A549 (cell line): Measurements from ENCODE around the gene PTPRK. TPM values are rescaled to one million over a fixed set of nuclear protein-coding genes. Genes with fewer than 3 reads are reported as not detected.

Experiments
- ATAC-seq, 2 experiments: fragments of 200-7000 bp in 1 of 2; fragments of >200 bp in 1 of 2; cut with Nextera tagmentation in 1 of 2; cut with Tn5 transposase in 1 of 2; 3 replicates each; pipeline versions ENCODE4 v1.8.0 to v1.9.1; 2018 to 2020; ENCODE audit warnings: mild to moderate bottlenecking in 1 of 2, moderate library complexity in 1 of 2
- CTCF ChIA-PET: fragments of 300-600 bp; sonication (Branson Sonifier 250); formaldehyde crosslinking; extraction: SDS; loops from one replicate; lab custom pipeline; 2021; ENCODE audit warnings: antibody characterized with exemption, inconsistent platforms; lab: Yijun Ruan, JAX
- POLR2A ChIA-PET: fragments of 350-600 bp; formaldehyde crosslinking; extraction: SDS; loops from one replicate; lab custom pipeline; 2021; ENCODE audit warnings: antibody characterized with exemption, inconsistent platforms; lab: Yijun Ruan, JAX
- DNase-seq, 2 experiments: peaks; one replicate each; pipeline versions ENCODE4 v3.0.0 to v3.0.0-alpha.2; 2011 to 2016; ENCODE audit warnings: low read depth in 1 of 2, low spot score in 1 of 2
- FAIRE-seq: peaks from 2 replicates; lab custom pipeline; 2011; peaks lifted over from hg19 to GRCh38; lab: Jason Lieb, UNC
- H3K27ac ChIP-seq, 2 experiments: fragments of >200 bp; sonication (Bioruptor Twin); formaldehyde crosslinking; 3 replicates each; pipeline ENCODE4 v1.5.1; 2016 to 2017
- H3K4me1 ChIP-seq: fragments of >200 bp; sonication (Bioruptor Twin); formaldehyde crosslinking; 3 replicates; pipeline ENCODE4 v1.6.1; 2016
- H3K4me2 ChIP-seq: fragments of >200 bp; sonication (Bioruptor Twin); formaldehyde crosslinking; 3 replicates; pipeline ENCODE4 v1.6.1; 2016
- H3K4me3 ChIP-seq: fragments of >200 bp; sonication (Bioruptor Twin); formaldehyde crosslinking; 3 replicates; pipeline ENCODE4 v1.5.1; 2016
- H3K9me3 ChIP-seq: fragments of >200 bp; sonication (Bioruptor Twin); formaldehyde crosslinking; 3 replicates; pipeline ENCODE4 v1.6.1; 2016
- ATOH8 ChIP-seq: fragments of 250-450 bp; sonication (Bioruptor Pico); IDR thresholded peaks from 2 replicates; pipeline ENCODE4 v1.5.0; 2020; ENCODE audit warnings: low read depth, mild to moderate bottlenecking, moderate library complexity
- BHLHE40 ChIP-seq: IDR thresholded peaks from 2 replicates; pipeline ENCODE4 v1.6.1; 2012; ENCODE audit warnings: low read depth, low read length, inconsistent platforms
- CBX2 ChIP-seq: fragments of 200-600 bp; sonication (generic); IDR thresholded peaks from 2 replicates; pipeline ENCODE4 v1.6.1; 2016; ENCODE audit warnings: low read depth, mild to moderate bottlenecking, borderline replicate concordance
- CEBPB ChIP-seq, 2 experiments: fragments of >200 bp in 1 of 2; sonication (Bioruptor Twin) in 1 of 2; formaldehyde crosslinking in 1 of 2; IDR thresholded peaks; 2 replicates each; pipeline ENCODE4 v1.6.1; 2012 to 2016
- CHD2 ChIP-seq: fragments of 150-350 bp; IDR thresholded peaks from 2 replicates; pipeline ENCODE4 v1.6.1; 2014; ENCODE audit warnings: low read length; ENCODE audit not compliant: partially characterized antibody
- CHD4 ChIP-seq: fragments of 200-600 bp; sonication (generic); IDR thresholded peaks from 2 replicates; pipeline ENCODE4 v1.6.1; 2016; ENCODE audit warnings: antibody characterized with exemption, mild to moderate bottlenecking, borderline replicate concordance
- EHF ChIP-seq: fragments of 250-450 bp; sonication (Bioruptor Pico); IDR thresholded peaks from 2 replicates; pipeline ENCODE4 v1.5.0; 2020; ENCODE audit warnings: mild to moderate bottlenecking
- EHMT2 ChIP-seq: fragments of 200-600 bp; sonication (generic); IDR thresholded peaks from 2 replicates; pipeline ENCODE4 v1.6.1; 2016; ENCODE audit warnings: antibody characterized with exemption, low read depth, mild to moderate bottlenecking, moderate library complexity
- FOSL2 ChIP-seq, 2 experiments: fragments of 450-650 bp in 1 of 2; fragments of >200 bp in 1 of 2; sonication (Bioruptor Twin) in 1 of 2; formaldehyde crosslinking; IDR thresholded peaks; 2 replicates each; pipeline versions ENCODE4 v1.5.0 to v1.6.1; 2016 to 2020; ENCODE audit warnings: mild to moderate bottlenecking in 1 of 2, moderate library complexity in 1 of 2
- GATA3 ChIP-seq: IDR thresholded peaks from 2 replicates; pipeline ENCODE4 v1.6.1; 2012; ENCODE audit warnings: borderline replicate concordance
- HDAC2 ChIP-seq: fragments of 200-600 bp; sonication (generic); IDR thresholded peaks from 2 replicates; pipeline ENCODE4 v1.6.1; 2016
- HES2 ChIP-seq: fragments of >200 bp; sonication (Bioruptor Twin); formaldehyde crosslinking; IDR thresholded peaks from 2 replicates; pipeline ENCODE4 v1.6.1; 2016
- HOXB5 ChIP-seq: fragments of 250-450 bp; sonication (Bioruptor Pico); IDR thresholded peaks from 2 replicates; pipeline ENCODE4 v1.5.0; 2020; ENCODE audit warnings: mild to moderate bottlenecking, moderate library complexity
- JUNB ChIP-seq: fragments of >200 bp; sonication (Bioruptor Twin); formaldehyde crosslinking; IDR thresholded peaks from 2 replicates; pipeline ENCODE4 v1.6.1; 2016
- MAFK ChIP-seq: fragments of 450-650 bp; IDR thresholded peaks from 2 replicates; pipeline ENCODE4 v1.6.1; 2014; ENCODE audit not compliant: partially characterized antibody
- MAX ChIP-seq: IDR thresholded peaks from 2 replicates; pipeline ENCODE4 v1.6.1; 2012
- MAZ ChIP-seq: fragments of 150-350 bp; IDR thresholded peaks from 2 replicates; pipeline ENCODE4 v1.6.1; 2014; ENCODE audit warnings: antibody characterized with exemption, low read depth, low read length, borderline replicate concordance
- MYC ChIP-seq: IDR thresholded peaks from 2 replicates; pipeline ENCODE4 v1.6.1; 2012; ENCODE audit warnings: mild to moderate bottlenecking, inconsistent platforms, low read length, improper control_type of control experiment, borderline replicate concordance
- NPAS2 ChIP-seq: fragments of 250-450 bp; sonication (Bioruptor Pico); IDR thresholded peaks from 2 replicates; pipeline ENCODE4 v1.8.0; 2022; ENCODE audit warnings: mild to moderate bottlenecking, moderate library complexity, borderline replicate concordance
- PHF8 ChIP-seq: fragments of 200-600 bp; sonication (generic); IDR thresholded peaks from 2 replicates; pipeline ENCODE4 v1.6.1; 2016; ENCODE audit warnings: low read depth, mild to moderate bottlenecking, antibody characterized with exemption, moderate library complexity, borderline replicate concordance
- POLR2A ChIP-seq: IDR thresholded peaks from 2 replicates; pipeline ENCODE4 v1.6.1; 2012; ENCODE audit warnings: mild to moderate bottlenecking, low read length
- POLR2AphosphoS2 ChIP-seq: conservative IDR thresholded peaks from 2 replicates; pipeline ENCODE4 v1.6.1; 2012; ENCODE audit warnings: low read length, improper control_type of control experiment, inconsistent platforms
- RARB ChIP-seq: fragments of 250-450 bp; sonication (Bioruptor Pico); IDR thresholded peaks from 2 replicates; pipeline ENCODE4 v1.8.0; 2021; ENCODE audit warnings: mild to moderate bottlenecking, moderate library complexity
- USF2 ChIP-seq: fragments of 450-650 bp; IDR thresholded peaks from 2 replicates; pipeline ENCODE4 v1.6.1; 2014; ENCODE audit warnings: antibody characterized with exemption
- ZC3H11A ChIP-seq: fragments of 450-650 bp; IDR thresholded peaks from 2 replicates; pipeline ENCODE4 v1.6.1; 2014; ENCODE audit warnings: antibody characterized with exemption, mild to moderate bottlenecking
- ZNF302 ChIP-seq: fragments of 250-450 bp; sonication (Bioruptor Pico); IDR thresholded peaks from 2 replicates; pipeline ENCODE4 v1.9.0; 2021; ENCODE audit warnings: inconsistent platforms, mild to moderate bottlenecking, moderate library complexity
- WGBS: methylation state at CpG from one replicate; pipeline ENCODE4 v1.1.6; 2017; ENCODE audit errors: missing lambda C conversion rate; 5-methylcytosine and 5-hydroxymethylcytosine counted together
- polyA plus RNA-seq, 4 experiments: library from polyadenylated mRNA; depleted of rRNA in 3 of 4; stranded (reverse); fragments of >200 nt; fragmentation: RNase III in 1 of 4; extraction: RNeasy Plus Mini Kit Qiagen cat#74134 plus additional on column Dnase treatment in 1 of 4; gene quantifications; 2 replicates in 3 of 4; 3 replicates in 1 of 4; pipeline ENCODE4 v1.2.3, GENCODE V29; 2011 to 2017
- TF ChIP-seq, protein P1 (sequence below): fragments of 150-350 bp; IDR thresholded peaks from 2 replicates; pipeline ENCODE4 v1.6.1; 2014; ENCODE audit warnings: low read depth, mild to moderate bottlenecking, low read length

The PTPRK gene
- polyA plus RNA-seq, 2 of the 4 experiments (the other 2 are of a cell fraction), result 14.4 to 16.1 TPM

DNA sequence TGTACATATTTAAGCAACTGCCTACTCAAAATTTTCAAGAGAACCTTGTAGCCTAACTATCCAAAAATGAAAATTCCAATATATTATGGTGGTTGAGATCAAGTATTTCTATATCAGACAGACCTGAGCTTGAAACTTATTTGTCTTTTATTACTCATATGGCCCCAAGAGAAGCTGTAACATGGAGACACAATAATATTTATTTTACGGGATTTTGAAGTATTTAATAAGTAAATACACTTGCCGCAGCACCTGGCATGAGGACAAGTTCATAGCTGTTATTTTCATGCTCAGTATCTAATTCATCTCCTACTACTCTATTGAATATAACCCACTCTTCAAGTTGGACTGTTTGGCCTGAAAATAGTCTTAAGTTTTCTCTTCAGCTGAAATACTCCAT, 28.0 kb downstream of the PTPRK start:
- CTCF ChIA-PET, result no interaction called here
- no peak overlapping the region for H3K4me3 ChIP-seq
- ATAC-seq (peak; percentile 77 to 82), FAIRE-seq (no peak), DNase-seq (peak in 1 of 2 experiments; percentile 63)
- POLR2A ChIA-PET, result no interaction called here
- peak overlapping the region; percentile 37 for H3K4me2 ChIP-seq
- TF ChIP-seq HDAC2 (no peak), EHMT2 (no peak), GATA3 (peak; percentile 45; the same call in 1 of the 2 replicates), MAZ (no peak), CHD4 (no peak), USF2 (no peak), MYC (no peak), BHLHE40 (no peak), ATOH8 (CRISPR knock-in tag) (no peak), HES2 (no peak), MAFK (no peak), ZNF302 (no peak), MAX (no peak), CHD2 (no peak), PHF8 (no peak), HOXB5 (CRISPR knock-in tag) (no peak), POLR2AphosphoS2 (no peak), ZC3H11A (no peak), EHF (CRISPR knock-in tag) (no peak), CBX2 (no peak), RARB (CRISPR knock-in tag) (no peak), CEBPB (IDR thresholded peaks at IDR 0.05) (no peak), JUNB (peak; percentile 50), NPAS2 (no peak), FOSL2 (IDR thresholded peaks at IDR 0.05) (no peak; the same call in 1 of the 2 replicates), FOSL2 (CRISPR knock-in tag; IDR thresholded peaks at IDR 0.05) (peak; percentile 65), POLR2A (no peak)
- TF ChIP-seq, protein P1, sequence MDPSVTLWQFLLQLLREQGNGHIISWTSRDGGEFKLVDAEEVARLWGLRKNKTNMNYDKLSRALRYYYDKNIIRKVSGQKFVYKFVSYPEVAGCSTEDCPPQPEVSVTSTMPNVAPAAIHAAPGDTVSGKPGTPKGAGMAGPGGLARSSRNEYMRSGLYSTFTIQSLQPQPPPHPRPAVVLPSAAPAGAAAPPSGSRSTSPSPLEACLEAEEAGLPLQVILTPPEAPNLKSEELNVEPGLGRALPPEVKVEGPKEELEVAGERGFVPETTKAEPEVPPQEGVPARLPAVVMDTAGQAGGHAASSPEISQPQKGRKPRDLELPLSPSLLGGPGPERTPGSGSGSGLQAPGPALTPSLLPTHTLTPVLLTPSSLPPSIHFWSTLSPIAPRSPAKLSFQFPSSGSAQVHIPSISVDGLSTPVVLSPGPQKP, result no peak
- WGBS, result 5% methylated on average over 2 of the region's 2 CpGs
- H3K4me1 ChIP-seq, result peaks cover 33% of the 10 kb centered on the region
- H3K9me3 ChIP-seq, result no peaks in the 10 kb centered on the region
- no peak overlapping the region for H3K27ac ChIP-seq
